ENCODE measurements around the gene ACYP1.
"Not testable (repeated sequence)": the region's sequence is repeated elsewhere in the genome, so short reads cannot be mapped to it uniquely, and the experiment has no call there.

The ACYP1 gene

DNA sequence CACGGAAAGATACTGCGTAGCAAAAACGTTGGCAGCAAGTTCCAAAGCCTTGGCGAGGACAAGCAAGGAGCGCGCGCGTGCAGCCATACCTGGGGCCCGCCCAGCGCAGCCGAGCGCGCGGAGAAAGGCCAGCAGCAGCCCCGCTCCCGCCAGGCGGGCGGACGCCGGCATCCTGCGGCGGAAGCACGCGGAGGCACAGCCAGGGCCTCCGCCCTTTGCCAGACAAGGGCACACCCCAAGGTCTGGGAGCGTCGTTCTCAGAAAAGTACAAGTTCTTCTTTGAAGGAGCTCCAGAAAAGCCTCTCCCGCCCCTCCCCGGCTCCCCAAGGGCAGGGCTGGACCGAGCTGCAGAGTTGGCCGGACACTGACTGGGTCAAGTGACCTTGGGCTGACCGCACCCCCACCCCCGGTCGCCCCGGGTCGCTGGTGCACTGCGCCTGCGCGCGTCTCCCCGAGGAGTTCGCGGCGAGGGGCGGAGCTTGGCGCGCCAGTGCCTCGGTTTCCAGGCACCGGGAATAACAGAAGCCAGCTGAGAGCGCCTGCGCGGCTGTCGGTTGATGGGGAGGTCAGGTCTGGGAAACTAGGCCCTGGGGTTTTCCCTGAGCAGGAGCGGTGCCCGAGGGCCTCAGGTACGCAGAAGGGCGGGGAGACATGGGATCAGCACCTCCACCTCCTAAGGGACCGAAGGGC is 5.4 kb upstream of the ACYP1 start, which contains the start of gene ZC2HC1C:
Gene ZC2HC1C (plus strand): TSS at position 521 of the 690 bp plus-strand sequence. CDS start 933 bp downstream, outside the sequence.
- Histone ChIP-seq H3K4me2 (ENCODE audit: insufficient read depth, low read length) (no peak within 1 kb of the TSS), H2AFZ (ENCODE audit: low read depth, low read length) (no peak within 1 kb of the TSS), H3K36me3 (ENCODE audit: insufficient read depth, low read length) (no peaks in the 10 kb centered on the region), H3K27ac (ENCODE audit: low read length) (no peak within 1 kb of the TSS), H3K79me2 (ENCODE audit: insufficient read depth, low read length) (no peaks in the 10 kb centered on the region), H3K4me1 (ENCODE audit: insufficient read depth, low read length) (peaks cover 2% of the 10 kb centered on the region), H3K9me3 (ENCODE audit: insufficient read depth, low read length, severe bottlenecking) (no peaks in the 10 kb centered on the region), H4K20me1 (ENCODE audit: insufficient read depth, low read length) (no peaks in the 10 kb centered on the region), H3K9ac (ENCODE audit: low read depth, low read length) (no peak within 1 kb of the TSS), H3K27me3 (ENCODE audit: insufficient read depth, low read length, poor library complexity) (no peaks in the 10 kb centered on the region), H3K4me3 (ENCODE audit: low read depth in 1 of 2, low read length in 2 of 2) (no peak within 1 kb of the TSS)
- no peak for DNase-seq
- TF ChIP-seq CTCF (IDR thresholded peaks at IDR 0.05; ENCODE audit: borderline replicate concordance, extremely low read depth, low read length, poor library complexity, severe bottlenecking) (no peak), EZH2 (IDR thresholded peaks at IDR 0.05; ENCODE audit: borderline replicate concordance, low read depth, low read length, severe bottlenecking) (no peak)
- ATAC-seq (ENCODE audit: insufficient read depth, low read depth), result no peak

DNA sequence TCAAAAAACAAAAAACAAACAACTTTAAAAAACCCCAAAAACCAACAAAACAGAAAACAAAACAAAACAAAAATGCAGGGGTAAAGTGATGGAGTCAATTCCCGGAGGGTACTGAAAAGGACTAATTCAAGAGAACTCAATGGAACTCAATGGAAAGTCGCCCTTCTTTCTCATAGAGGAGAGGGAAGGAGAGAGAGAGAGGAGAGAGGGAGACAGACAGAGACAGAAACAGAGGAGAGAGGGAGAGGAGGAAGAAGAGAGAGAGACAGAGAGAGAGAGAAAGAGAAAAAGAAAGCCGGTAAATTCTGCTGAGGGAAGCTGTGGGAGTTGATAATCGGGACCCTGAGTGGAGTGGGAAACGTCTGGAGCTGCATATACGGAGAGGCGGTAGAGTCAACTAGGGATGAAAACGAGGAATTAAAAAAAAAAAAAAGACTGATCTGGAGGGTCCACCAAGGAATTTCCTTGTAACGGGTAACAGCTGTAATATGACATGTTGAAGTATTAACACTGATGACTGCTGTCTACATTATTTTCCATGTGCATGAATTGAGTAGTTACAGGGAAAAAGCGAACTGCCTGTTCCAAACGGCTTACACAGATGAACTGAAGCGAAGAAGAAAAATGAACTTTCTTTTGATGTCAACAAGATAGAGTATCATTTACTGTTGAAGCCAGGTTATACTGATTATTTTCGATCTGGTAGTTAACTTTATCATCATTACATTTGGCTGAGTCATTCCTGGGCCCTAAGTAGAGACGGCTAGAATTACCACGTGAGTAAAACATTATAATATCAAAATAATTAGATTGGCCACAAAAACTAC is 4.7 kb upstream of the ACYP1 start:
- no peak overlapping the region for H3K4me3 ChIP-seq (ENCODE audit: low read depth in 1 of 2, low read length in 2 of 2)
- no peaks in the 10 kb centered on the region for H3K9me3 ChIP-seq (ENCODE audit: insufficient read depth, low read length, severe bottlenecking)
- H2AFZ ChIP-seq (ENCODE audit: low read depth, low read length), result no peak overlapping the region
- H3K4me1 ChIP-seq (ENCODE audit: insufficient read depth, low read length), result peaks cover 4% of the 10 kb centered on the region
- no peak overlapping the region for H3K27ac ChIP-seq (ENCODE audit: low read length)
- no peaks in the 10 kb centered on the region for H3K27me3 ChIP-seq (ENCODE audit: insufficient read depth, low read length, poor library complexity)
- no peak overlapping the region for H3K9ac ChIP-seq (ENCODE audit: low read depth, low read length)
- TF ChIP-seq CTCF (IDR thresholded peaks at IDR 0.05; ENCODE audit: borderline replicate concordance, extremely low read depth, low read length, poor library complexity, severe bottlenecking) (no peak), EZH2 (IDR thresholded peaks at IDR 0.05; ENCODE audit: borderline replicate concordance, low read depth, low read length, severe bottlenecking) (no peak)
- H3K79me2 ChIP-seq (ENCODE audit: insufficient read depth, low read length), result peaks cover 3% of the 10 kb centered on the region
- ATAC-seq (ENCODE audit: insufficient read depth, low read depth) (no peak), DNase-seq (no peak)
- no peaks in the 10 kb centered on the region for H3K36me3 ChIP-seq (ENCODE audit: insufficient read depth, low read length)
- no peak overlapping the region for H3K4me2 ChIP-seq (ENCODE audit: insufficient read depth, low read length)
- H4K20me1 ChIP-seq (ENCODE audit: insufficient read depth, low read length), result no peaks in the 10 kb centered on the region

GRCh38 chr14:75067765-75068164 is 3.9 kb upstream of the ACYP1 start:
- not testable (repeated sequence) for H3K9me3 ChIP-seq (ENCODE audit: insufficient read depth, low read length, severe bottlenecking); ATAC-seq (ENCODE audit: insufficient read depth, low read depth); H3K9ac ChIP-seq (ENCODE audit: low read depth, low read length); H3K4me3 ChIP-seq (ENCODE audit: low read depth in 1 of 2, low read length in 2 of 2); H3K4me2 ChIP-seq (ENCODE audit: insufficient read depth, low read length); H2AFZ ChIP-seq (ENCODE audit: low read depth, low read length); H4K20me1 ChIP-seq (ENCODE audit: insufficient read depth, low read length); H3K27ac ChIP-seq (ENCODE audit: low read length); H3K36me3 ChIP-seq (ENCODE audit: insufficient read depth, low read length); H3K27me3 ChIP-seq (ENCODE audit: insufficient read depth, low read length, poor library complexity); DNase-seq
- peaks cover 11% of the 10 kb centered on the region for H3K4me1 ChIP-seq (ENCODE audit: insufficient read depth, low read length)
- H3K79me2 ChIP-seq (ENCODE audit: insufficient read depth, low read length), result peaks cover 10% of the 10 kb centered on the region

GRCh38 chr14:75067212-75067611 is 3.4 kb upstream of the ACYP1 start:
- H3K4me2 ChIP-seq (ENCODE audit: insufficient read depth, low read length), result no peak overlapping the region
- no peak overlapping the region for H3K27ac ChIP-seq (ENCODE audit: low read length)
- no peaks in the 10 kb centered on the region for H3K36me3 ChIP-seq (ENCODE audit: insufficient read depth, low read length)
- H3K4me1 ChIP-seq (ENCODE audit: insufficient read depth, low read length), result peaks cover 16% of the 10 kb centered on the region
- peaks cover 16% of the 10 kb centered on the region for H3K79me2 ChIP-seq (ENCODE audit: insufficient read depth, low read length)
- no peak overlapping the region for H3K9ac ChIP-seq (ENCODE audit: low read depth, low read length)
- no peaks in the 10 kb centered on the region for H3K9me3 ChIP-seq (ENCODE audit: insufficient read depth, low read length, severe bottlenecking)
- H3K27me3 ChIP-seq (ENCODE audit: insufficient read depth, low read length, poor library complexity), result no peaks in the 10 kb centered on the region
- H4K20me1 ChIP-seq (ENCODE audit: insufficient read depth, low read length), result no peaks in the 10 kb centered on the region
- TF ChIP-seq EZH2 (IDR thresholded peaks at IDR 0.05; ENCODE audit: borderline replicate concordance, low read depth, low read length, severe bottlenecking) (no peak), CTCF (IDR thresholded peaks at IDR 0.05; ENCODE audit: borderline replicate concordance, extremely low read depth, low read length, poor library complexity, severe bottlenecking) (no peak)
- H2AFZ ChIP-seq (ENCODE audit: low read depth, low read length), result no peak overlapping the region
- DNase-seq (no peak), ATAC-seq (ENCODE audit: insufficient read depth, low read depth) (no peak)
- H3K4me3 ChIP-seq (ENCODE audit: low read depth in 1 of 2, low read length in 2 of 2), result no peak overlapping the region

Data from DND-41 (cell line).